H1 (cell line): ENCODE measurements around the gene TMEM114. TPM values are rescaled to one million over a fixed set of nuclear protein-coding genes. Genes with fewer than 3 reads are reported as not detected.

Experiments
- ASH2L ChIP-seq: fragments of 200-600, 300-600 bp; sonication (generic); IDR thresholded peaks from one replicate; pipeline ENCODE4 v1.7.1; 2017; ENCODE audit warnings: low read length
- CEBPB ChIP-seq: IDR thresholded peaks from 2 replicates; pipeline ENCODE4 v1.6.1; 2012; ENCODE audit warnings: low read depth, low read length
- CHD7 ChIP-seq: fragments of 300-600 bp; sonication (generic); IDR thresholded peaks from 2 replicates; pipeline ENCODE4 v1.7.1; 2012; ENCODE audit warnings: low read length, moderate library complexity, mild to moderate bottlenecking, inconsistent platforms; ENCODE audit not compliant: insufficient replicate concordance
- EP300 ChIP-seq, 2 experiments: IDR thresholded peaks; 1 replicate in 1 of 2; 2 replicates in 1 of 2; pipeline ENCODE4 v1.6.1; 2011 to 2012; ENCODE audit warnings: low read depth in 2 of 2, low read length in 2 of 2, mild to moderate bottlenecking in 2 of 2, borderline replicate concordance in 1 of 2, inconsistent platforms in 1 of 2, moderate library complexity in 1 of 2
- HDAC2 ChIP-seq, 2 experiments: fragments of 300-600 bp in 1 of 2; sonication (generic) in 1 of 2; IDR thresholded peaks; 2 replicates each; pipeline ENCODE4 v1.6.1; 2011 to 2012; ENCODE audit warnings: low read depth in 2 of 2, low read length in 2 of 2, mild to moderate bottlenecking in 2 of 2, moderate library complexity in 2 of 2, borderline replicate concordance in 1 of 2, inconsistent platforms in 1 of 2
- MAX ChIP-seq: IDR thresholded peaks from 2 replicates; pipeline ENCODE4 v1.6.1; 2012; ENCODE audit warnings: inconsistent platforms
- PHF8 ChIP-seq: fragments of 200-600 bp; sonication (generic); conservative IDR thresholded peaks from 2 replicates; pipeline ENCODE4 v1.7.1; 2012; ENCODE audit warnings: low read depth, mild to moderate bottlenecking, inconsistent platforms, low read length, moderate library complexity
- SIX5 ChIP-seq: IDR thresholded peaks from 2 replicates; pipeline ENCODE4 v1.6.1; 2011; ENCODE audit warnings: mild to moderate bottlenecking, low read depth, low read length
- SP1 ChIP-seq: IDR thresholded peaks from 2 replicates; pipeline ENCODE4 v1.6.1; 2011; ENCODE audit warnings: low read depth, low read length
- TCF12 ChIP-seq: IDR thresholded peaks from 2 replicates; pipeline ENCODE4 v1.6.1; 2011; ENCODE audit warnings: low read depth, mild to moderate bottlenecking, low read length
- USF2 ChIP-seq: IDR thresholded peaks from 2 replicates; pipeline ENCODE4 v1.6.1; 2011; ENCODE audit warnings: low read length, improper control_type of control experiment
- polyA plus RNA-seq, 7 experiments: library from polyadenylated mRNA; depleted of rRNA in 3 of 7; stranded (reverse) in 5 of 7; unstranded in 2 of 7; fragments of >200 nt in 5 of 7; fragments of 200-250 nt in 2 of 7; gene quantifications; 1 replicate in 5 of 7; 2 replicates in 1 of 7; 4 replicates in 1 of 7; pipeline versions ENCODE4 v1.2.1 to v1.2.3, GENCODE V29; 2011 to 2013; ENCODE audit warnings: missing spikeins in 2 of 7, mixed read lengths in 2 of 7
- total RNA-seq: library from RNA; stranded (reverse); fragmentation: NEBNext Ultra II Directional; extraction: Animal tissue kit (Norgen Biotek cat#: 25700); gene quantifications from 2 replicates; pipeline ENCODE4 v1.2.1, GENCODE V29; 2021

Gene TMEM114
- total and polyA plus RNA-seq, 2 of the 8 experiments (the other 6 are each of a cell fraction or from before 2014, with no cell fraction given) = 1.6 to 2.9 TPM

- TF ChIP-seq CHD7 (no peak), EP300 (IDR thresholded peaks at IDR 0.05; ENCODE audit: borderline replicate concordance in 1 of 2, low read depth in 2 of 2, low read length in 2 of 2) (no peak), HDAC2 (IDR thresholded peaks at IDR 0.05; ENCODE audit: borderline replicate concordance in 1 of 2, low read depth in 2 of 2, low read length in 2 of 2) (no peak), USF2 (no peak), PHF8 (no peak), ASH2L (no peak), MAX (no peak), SIX5 (no peak), CEBPB (no peak), TCF12 (no peak), SP1 (no peak)
Measured at GRCh38 chr16:8595783-8596182, 5.5 kb upstream of the TMEM114 start (continued).
